PC-3 (cell line): ENCODE data around the gene SCYL1.

Experiments used
- CTCF ChIP-seq: fragments of 300-600 bp; sonication (generic); conservative IDR thresholded peaks from 2 replicates; pipeline ENCODE4 v1.5.1; 2017; ENCODE audit warnings: antibody characterized with exemption, low read depth, mild to moderate bottlenecking, low read length
- EZH2 ChIP-seq: fragments of 300-600 bp; sonication (generic); IDR thresholded peaks from one replicate; pipeline ENCODE4 v1.6.1; 2017; ENCODE audit warnings: antibody characterized with exemption, mild to moderate bottlenecking, low read length; ENCODE audit not compliant: unreplicated experiment
- EZH2phosphoT487 ChIP-seq: fragments of 300-600 bp; sonication (generic); IDR thresholded peaks from 2 replicates; pipeline ENCODE4 v1.6.1; 2018; ENCODE audit warnings: mild to moderate bottlenecking, antibody characterized with exemption, low read length, borderline replicate concordance

GRCh38 chr11:65488273-65489034 is 36.4 kb upstream of the SCYL1 start:
- TF ChIP-seq EZH2 = no peak
- TF ChIP-seq CTCF = no peak
- TF ChIP-seq EZH2phosphoT487 = no peak
